Osteoblast (primary cell): ENCODE measurements around the gene KLC1. TPM values are rescaled to one million over a fixed set of nuclear protein-coding genes. Genes with fewer than 3 reads are reported as not detected.

Experiments used
- DNase-seq: peaks from one replicate; pipeline ENCODE4 v3.0.0; 2011; ENCODE audit warnings: low spot score, mixed read lengths; ENCODE audit not compliant: insufficient read length; ENCODE audit errors: missing footprints
- H2AFZ ChIP-seq: 2 replicates; pipeline ENCODE4 v1.6.0; 2011; ENCODE audit warnings: mild to moderate bottlenecking, low read length
- H3K27ac ChIP-seq: 2 replicates; pipeline ENCODE4 v1.5.1; 2011; ENCODE audit warnings: mild to moderate bottlenecking, low read depth, low read length, moderate library complexity
- H3K27me3 ChIP-seq: 2 replicates; pipeline ENCODE4 v1.6.0; 2012; ENCODE audit warnings: mild to moderate bottlenecking, control low read depth, inconsistent platforms, low read length, moderate library complexity; ENCODE audit not compliant: insufficient read depth
- H3K36me3 ChIP-seq: 2 replicates; pipeline ENCODE4 v1.5.1; 2011; ENCODE audit warnings: mild to moderate bottlenecking, low read length, control low read depth, moderate library complexity; ENCODE audit not compliant: insufficient read depth
- H3K4me1 ChIP-seq: 2 replicates; pipeline ENCODE4 v1.5.1; 2011; ENCODE audit warnings: mild to moderate bottlenecking, low read length, control low read depth, moderate library complexity; ENCODE audit not compliant: insufficient read depth
- H3K4me2 ChIP-seq: 2 replicates; pipeline ENCODE4 v1.6.0; 2011; ENCODE audit warnings: mild to moderate bottlenecking, low read length; ENCODE audit not compliant: insufficient read depth
- H3K4me3 ChIP-seq: fragments of 200-600 bp; sonication (generic); 3 replicates; pipeline ENCODE4 v1.5.1; 2012; ENCODE audit warnings: mild to moderate bottlenecking, low read length, inconsistent platforms; ENCODE audit not compliant: insufficient read depth
- H3K79me2 ChIP-seq: 2 replicates; pipeline ENCODE4 v1.6.0; 2012; ENCODE audit warnings: mild to moderate bottlenecking, low read length, control low read depth, inconsistent platforms; ENCODE audit not compliant: insufficient read depth
- H3K9me3 ChIP-seq: 2 replicates; pipeline ENCODE4 v1.5.1; 2011; ENCODE audit warnings: low read depth, low read length, control low read depth
- H4K20me1 ChIP-seq: 2 replicates; pipeline ENCODE4 v1.6.0; 2012; ENCODE audit warnings: mild to moderate bottlenecking, low read length, control low read depth; ENCODE audit not compliant: insufficient read depth
- total RNA-seq: library from RNA; depleted of rRNA; stranded (reverse); fragments of >200 nt; gene quantifications from 2 replicates; pipeline ENCODE4 v1.2.3, GENCODE V29; 2012
- TF ChIP-seq, protein P1 (sequence below): IDR thresholded peaks from 2 replicates; pipeline ENCODE4 v1.5.1; 2011; ENCODE audit warnings: mild to moderate bottlenecking, low read depth, low read length, moderate library complexity; ENCODE audit errors: extremely low read depth

KLC1 gene
- total RNA-seq, 1 donor: 205 TPM

DNA sequence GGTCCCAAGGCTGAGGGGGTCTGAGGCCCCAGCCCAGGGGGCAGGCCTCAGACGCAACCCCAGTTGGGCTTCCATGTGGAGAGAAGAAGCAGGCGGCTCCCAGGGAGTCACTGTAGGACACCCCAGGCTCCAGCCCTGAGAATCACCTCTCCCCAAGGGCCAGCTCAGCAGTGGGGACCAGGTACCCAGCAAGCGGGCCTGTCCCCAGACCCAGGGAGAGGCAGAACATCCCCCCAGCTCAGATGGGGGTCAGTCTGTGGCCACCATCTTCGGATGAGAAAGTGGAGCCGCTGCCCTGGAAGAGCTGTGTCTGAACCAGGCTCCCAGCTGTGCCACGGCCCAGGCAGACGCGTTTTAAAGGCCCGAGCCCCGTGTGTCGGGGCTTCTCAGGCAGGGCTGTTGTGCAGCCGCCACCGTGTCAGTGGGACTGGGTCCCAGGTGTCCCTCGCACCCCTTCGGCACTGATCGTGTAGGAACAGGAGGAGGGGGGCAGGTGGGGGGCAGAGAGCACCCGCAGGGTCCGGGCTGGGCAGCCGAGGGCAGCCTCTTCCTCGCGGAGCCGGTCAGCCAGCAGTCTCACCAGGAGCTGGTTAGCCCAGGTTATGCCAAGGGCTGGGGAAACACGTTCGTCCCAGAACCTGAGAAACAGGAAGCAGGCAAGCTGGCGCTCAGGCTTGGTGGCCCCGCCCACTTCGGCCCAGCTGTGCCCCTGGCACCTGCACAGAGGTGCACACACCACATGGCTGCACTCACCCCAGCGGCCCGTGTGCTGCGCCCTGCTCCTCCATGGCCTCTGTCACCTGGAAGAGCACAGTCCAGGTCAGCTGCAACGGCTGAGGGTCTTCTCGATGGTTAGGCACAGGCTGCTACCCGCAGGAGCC, 69.6 kb downstream of the KLC1 start:
- peaks cover 66% of the 10 kb centered on the region for H3K36me3 ChIP-seq
- peak; percentile 80 for DNase-seq
- TF ChIP-seq, protein P1, sequence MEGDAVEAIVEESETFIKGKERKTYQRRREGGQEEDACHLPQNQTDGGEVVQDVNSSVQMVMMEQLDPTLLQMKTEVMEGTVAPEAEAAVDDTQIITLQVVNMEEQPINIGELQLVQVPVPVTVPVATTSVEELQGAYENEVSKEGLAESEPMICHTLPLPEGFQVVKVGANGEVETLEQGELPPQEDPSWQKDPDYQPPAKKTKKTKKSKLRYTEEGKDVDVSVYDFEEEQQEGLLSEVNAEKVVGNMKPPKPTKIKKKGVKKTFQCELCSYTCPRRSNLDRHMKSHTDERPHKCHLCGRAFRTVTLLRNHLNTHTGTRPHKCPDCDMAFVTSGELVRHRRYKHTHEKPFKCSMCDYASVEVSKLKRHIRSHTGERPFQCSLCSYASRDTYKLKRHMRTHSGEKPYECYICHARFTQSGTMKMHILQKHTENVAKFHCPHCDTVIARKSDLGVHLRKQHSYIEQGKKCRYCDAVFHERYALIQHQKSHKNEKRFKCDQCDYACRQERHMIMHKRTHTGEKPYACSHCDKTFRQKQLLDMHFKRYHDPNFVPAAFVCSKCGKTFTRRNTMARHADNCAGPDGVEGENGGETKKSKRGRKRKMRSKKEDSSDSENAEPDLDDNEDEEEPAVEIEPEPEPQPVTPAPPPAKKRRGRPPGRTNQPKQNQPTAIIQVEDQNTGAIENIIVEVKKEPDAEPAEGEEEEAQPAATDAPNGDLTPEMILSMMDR: no peak
- H3K27me3 ChIP-seq: no peaks in the 10 kb centered on the region
- no peak overlapping the region for H3K4me2 ChIP-seq
- peaks cover 60% of the 10 kb centered on the region for H3K79me2 ChIP-seq
- H2AFZ ChIP-seq: no peak overlapping the region
- peaks cover 15% of the 10 kb centered on the region for H4K20me1 ChIP-seq
- no peaks in the 10 kb centered on the region for H3K4me1 ChIP-seq
- no peaks in the 10 kb centered on the region for H3K9me3 ChIP-seq
- no peak overlapping the region for H3K27ac ChIP-seq
- no peak overlapping the region for H3K4me3 ChIP-seq

DNA sequence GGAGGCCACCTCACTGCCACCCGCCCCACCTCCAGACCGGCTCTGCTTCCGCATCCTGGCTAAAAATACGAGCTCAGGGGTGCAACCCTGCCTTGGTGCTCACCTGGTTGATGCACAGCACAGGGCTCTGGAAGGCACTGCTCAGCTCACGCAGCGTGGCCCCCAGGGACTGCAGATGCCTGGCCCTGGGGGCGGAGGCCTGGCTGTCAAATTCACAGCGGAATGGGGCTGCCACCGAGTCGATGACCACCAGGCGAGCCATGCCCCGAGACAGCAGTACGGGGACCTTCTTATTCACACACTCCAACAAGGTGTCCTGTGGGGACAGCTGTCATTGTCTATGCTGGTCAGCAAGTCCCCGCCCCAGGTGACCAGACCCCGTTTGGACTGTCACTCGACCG, 70.2 kb downstream of the KLC1 start:
- H3K4me1 ChIP-seq: no peaks in the 10 kb centered on the region
- no peak overlapping the region for H3K27ac ChIP-seq
- H4K20me1 ChIP-seq: peaks cover 15% of the 10 kb centered on the region

DNA sequence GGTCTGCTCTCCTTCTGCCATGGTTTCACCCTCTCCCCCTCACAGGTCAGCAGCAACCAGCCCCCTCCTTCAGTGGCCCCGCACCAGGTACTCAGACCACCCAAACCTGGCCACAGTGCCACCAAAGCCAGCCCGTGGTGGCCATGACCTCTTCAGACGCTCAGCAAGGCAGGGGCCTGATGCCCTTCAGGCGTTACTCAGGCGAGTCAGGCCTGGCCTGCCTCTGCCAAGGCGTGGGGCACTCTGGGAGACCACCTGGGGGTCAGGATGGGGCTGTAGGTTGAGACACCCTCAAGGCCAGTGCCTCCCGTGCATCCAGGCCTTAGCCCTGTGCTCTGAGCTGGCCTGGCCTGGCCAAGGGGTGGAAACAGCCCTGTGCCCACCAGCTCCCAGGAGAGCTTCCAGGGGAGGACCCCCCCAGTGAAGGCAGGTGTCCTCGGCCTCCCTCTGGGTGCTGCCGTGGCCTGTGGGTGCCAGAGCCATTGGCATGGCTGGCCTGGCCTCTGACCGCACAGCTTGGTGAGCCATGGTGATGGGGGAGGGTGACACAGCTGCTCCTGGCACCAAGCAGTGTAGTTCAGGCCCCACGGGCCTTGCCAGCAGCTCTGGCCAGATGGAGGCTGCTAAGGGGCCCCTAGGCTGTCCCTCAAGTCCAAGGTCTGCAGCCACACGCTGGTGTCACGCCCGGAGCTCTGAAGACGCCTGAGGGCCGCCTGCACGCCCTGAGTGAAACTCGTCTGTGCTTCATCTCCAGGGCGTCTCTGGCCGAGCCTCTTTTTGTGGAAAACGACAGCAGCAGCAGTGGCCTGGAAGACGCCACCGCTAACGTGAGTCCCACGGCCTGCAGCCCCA, 71.1 kb downstream of the KLC1 start:
- Histone ChIP-seq H3K4me2 (no peak overlapping the region), H3K9me3 (no peaks in the 10 kb centered on the region), H3K27me3 (no peaks in the 10 kb centered on the region), H3K36me3 (peaks cover 55% of the 10 kb centered on the region), H3K4me1 (no peaks in the 10 kb centered on the region), H3K4me3 (no peak overlapping the region), H3K79me2 (peaks cover 48% of the 10 kb centered on the region), H3K27ac (no peak overlapping the region), H2AFZ (no peak overlapping the region), H4K20me1 (peaks cover 15% of the 10 kb centered on the region)
- DNase-seq: peak; percentile 65
- TF ChIP-seq, protein P1: no peak

More for the DNA sequence above, 70.2 kb downstream of the KLC1 start:
- no peak overlapping the region for H3K4me2 ChIP-seq
- H3K9me3 ChIP-seq: no peaks in the 10 kb centered on the region
- no peak overlapping the region for H3K4me3 ChIP-seq
- H2AFZ ChIP-seq: no peak overlapping the region
- no peak for DNase-seq
- H3K36me3 ChIP-seq: peaks cover 60% of the 10 kb centered on the region
- peaks cover 54% of the 10 kb centered on the region for H3K79me2 ChIP-seq
- H3K27me3 ChIP-seq: no peaks in the 10 kb centered on the region
- TF ChIP-seq, protein P1: no peak
